SK-N-SH treated with all-trans-retinoic acid at 6 μM for 48 hours (cell line): ENCODE results near the gene ALG1L2.
"Not testable (repeated sequence)": the region's sequence is repeated elsewhere in the genome, so short reads cannot be mapped to it uniquely, and the experiment has no call there.

Experiments used
- ARNTL ChIP-seq: fragments of 450-650 bp; formaldehyde crosslinking; IDR thresholded peaks from 2 replicates; pipeline ENCODE4 v1.5.0; 2020; ENCODE audit warnings: low read depth, mild to moderate bottlenecking, moderate library complexity, borderline replicate concordance
- OSR1 ChIP-seq: fragments of 250-450 bp; sonication (Bioruptor Pico); IDR thresholded peaks from 2 replicates; pipeline ENCODE4 v1.8.0; 2022; ENCODE audit warnings: moderate library complexity, mild to moderate bottlenecking, inconsistent platforms
- TCF4 ChIP-seq: fragments of 250-450 bp; sonication (Bioruptor Pico); IDR thresholded peaks from 2 replicates; pipeline ENCODE4 v1.8.0; 2021; ENCODE audit warnings: mild to moderate bottlenecking, moderate library complexity, borderline replicate concordance
- TOX ChIP-seq: fragments of 250-450 bp; sonication (Bioruptor Pico); IDR thresholded peaks from 2 replicates; pipeline ENCODE4 v1.8.0; 2021; ENCODE audit warnings: mild to moderate bottlenecking, moderate library complexity, borderline replicate concordance
- ZFP3 ChIP-seq: fragments of 250-450 bp; sonication (Bioruptor Pico); IDR thresholded peaks from 2 replicates; pipeline ENCODE4 v1.5.0; 2020; ENCODE audit warnings: mild to moderate bottlenecking, moderate library complexity
- ZFP30 ChIP-seq: fragments of 450-650 bp; formaldehyde crosslinking; IDR thresholded peaks from 2 replicates; pipeline ENCODE4 v1.5.0; 2022; ENCODE audit warnings: mild to moderate bottlenecking, moderate library complexity
- TF ChIP-seq, protein P1 (sequence below): fragments of 250-450 bp; sonication (Bioruptor Pico); IDR thresholded peaks from 2 replicates; pipeline ENCODE4 v1.5.1; 2021; ENCODE audit warnings: mild to moderate bottlenecking, moderate library complexity
- TF ChIP-seq, protein P2 (sequence below): fragments of 250-450 bp; sonication (Bioruptor Pico); IDR thresholded peaks from 2 replicates; pipeline ENCODE4 v1.5.0; 2020; ENCODE audit warnings: mild to moderate bottlenecking, moderate library complexity
- TF ChIP-seq, protein P3 (sequence below): fragments of 250-450 bp; sonication (Bioruptor Pico); IDR thresholded peaks from 2 replicates; pipeline ENCODE4 v1.8.0; 2020; ENCODE audit warnings: mild to moderate bottlenecking, moderate library complexity, borderline replicate concordance
- TF ChIP-seq, protein P4 (sequence below): fragments of 250-450 bp; sonication (Bioruptor Pico); IDR thresholded peaks from 2 replicates; pipeline ENCODE4 v1.8.0; 2021; ENCODE audit warnings: low read depth, mild to moderate bottlenecking, moderate library complexity, borderline replicate concordance
- TF ChIP-seq, protein P5 (sequence below): fragments of 250-450 bp; sonication (Bioruptor Pico); IDR thresholded peaks from 2 replicates; pipeline ENCODE4 v1.5.1; 2020; ENCODE audit warnings: low read depth, mild to moderate bottlenecking, moderate library complexity

DNA sequence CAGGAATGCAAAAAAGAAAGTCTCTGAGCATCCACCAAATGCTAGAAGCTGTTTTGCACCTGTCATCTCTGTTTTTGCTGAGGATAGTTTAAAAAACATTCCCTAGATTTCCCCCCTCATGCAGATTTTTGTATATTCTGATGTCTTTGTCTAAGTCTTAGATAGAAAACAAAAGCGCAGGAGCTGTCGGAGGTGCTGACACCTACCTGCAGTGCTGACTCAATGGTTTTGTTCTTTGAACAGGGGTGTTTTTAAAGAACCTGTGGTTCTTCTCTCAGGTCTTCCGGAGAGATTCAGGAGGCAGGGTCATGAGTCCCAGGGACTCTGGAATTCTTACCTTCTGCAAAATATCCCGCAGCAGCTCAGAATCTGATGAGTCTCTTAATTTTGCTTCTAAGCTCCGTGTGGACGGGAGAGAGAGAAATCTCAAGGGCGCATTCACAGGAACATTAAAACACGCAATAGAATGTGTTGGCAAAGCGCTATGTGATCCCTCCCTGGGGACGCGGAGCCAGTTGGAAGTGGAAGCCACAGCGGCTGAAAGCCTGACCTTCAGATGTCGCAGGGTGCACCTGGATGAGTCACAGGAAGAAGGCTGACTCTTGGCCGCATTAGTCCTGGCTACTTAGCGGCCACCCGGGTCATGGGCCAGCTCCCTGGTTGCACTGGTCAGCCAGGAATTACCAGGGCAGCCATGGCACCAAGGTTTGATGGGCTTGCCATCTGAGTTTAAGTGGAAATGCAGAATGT lies 27.4 kb downstream of the ALG1L2 start:
- TF ChIP-seq, protein P1, sequence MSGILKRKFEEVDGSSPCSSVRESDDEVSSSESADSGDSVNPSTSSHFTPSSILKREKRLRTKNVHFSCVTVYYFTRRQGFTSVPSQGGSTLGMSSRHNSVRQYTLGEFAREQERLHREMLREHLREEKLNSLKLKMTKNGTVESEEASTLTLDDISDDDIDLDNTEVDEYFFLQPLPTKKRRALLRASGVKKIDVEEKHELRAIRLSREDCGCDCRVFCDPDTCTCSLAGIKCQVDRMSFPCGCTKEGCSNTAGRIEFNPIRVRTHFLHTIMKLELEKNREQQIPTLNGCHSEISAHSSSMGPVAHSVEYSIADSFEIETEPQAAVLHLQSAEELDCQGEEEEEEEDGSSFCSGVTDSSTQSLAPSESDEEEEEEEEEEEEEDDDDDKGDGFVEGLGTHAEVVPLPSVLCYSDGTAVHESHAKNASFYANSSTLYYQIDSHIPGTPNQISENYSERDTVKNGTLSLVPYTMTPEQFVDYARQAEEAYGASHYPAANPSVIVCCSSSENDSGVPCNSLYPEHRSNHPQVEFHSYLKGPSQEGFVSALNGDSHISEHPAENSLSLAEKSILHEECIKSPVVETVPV (CRISPR knock-in tag), result not testable (repeated sequence)
- TF ChIP-seq OSR1 (CRISPR knock-in tag); ZFP3 (CRISPR knock-in tag); ARNTL (CRISPR knock-in tag); TCF4 (CRISPR knock-in tag); ZFP30; TOX (CRISPR knock-in tag): not testable (repeated sequence)
- TF ChIP-seq, protein P2, sequence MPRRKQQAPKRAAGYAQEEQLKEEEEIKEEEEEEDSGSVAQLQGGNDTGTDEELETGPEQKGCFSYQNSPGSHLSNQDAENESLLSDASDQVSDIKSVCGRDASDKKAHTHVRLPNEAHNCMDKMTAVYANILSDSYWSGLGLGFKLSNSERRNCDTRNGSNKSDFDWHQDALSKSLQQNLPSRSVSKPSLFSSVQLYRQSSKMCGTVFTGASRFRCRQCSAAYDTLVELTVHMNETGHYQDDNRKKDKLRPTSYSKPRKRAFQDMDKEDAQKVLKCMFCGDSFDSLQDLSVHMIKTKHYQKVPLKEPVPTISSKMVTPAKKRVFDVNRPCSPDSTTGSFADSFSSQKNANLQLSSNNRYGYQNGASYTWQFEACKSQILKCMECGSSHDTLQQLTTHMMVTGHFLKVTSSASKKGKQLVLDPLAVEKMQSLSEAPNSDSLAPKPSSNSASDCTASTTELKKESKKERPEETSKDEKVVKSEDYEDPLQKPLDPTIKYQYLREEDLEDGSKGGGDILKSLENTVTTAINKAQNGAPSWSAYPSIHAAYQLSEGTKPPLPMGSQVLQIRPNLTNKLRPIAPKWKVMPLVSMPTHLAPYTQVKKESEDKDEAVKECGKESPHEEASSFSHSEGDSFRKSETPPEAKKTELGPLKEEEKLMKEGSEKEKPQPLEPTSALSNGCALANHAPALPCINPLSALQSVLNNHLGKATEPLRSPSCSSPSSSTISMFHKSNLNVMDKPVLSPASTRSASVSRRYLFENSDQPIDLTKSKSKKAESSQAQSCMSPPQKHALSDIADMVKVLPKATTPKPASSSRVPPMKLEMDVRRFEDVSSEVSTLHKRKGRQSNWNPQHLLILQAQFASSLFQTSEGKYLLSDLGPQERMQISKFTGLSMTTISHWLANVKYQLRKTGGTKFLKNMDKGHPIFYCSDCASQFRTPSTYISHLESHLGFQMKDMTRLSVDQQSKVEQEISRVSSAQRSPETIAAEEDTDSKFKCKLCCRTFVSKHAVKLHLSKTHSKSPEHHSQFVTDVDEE (CRISPR knock-in tag), result not testable (repeated sequence)
- TF ChIP-seq, protein P3, sequence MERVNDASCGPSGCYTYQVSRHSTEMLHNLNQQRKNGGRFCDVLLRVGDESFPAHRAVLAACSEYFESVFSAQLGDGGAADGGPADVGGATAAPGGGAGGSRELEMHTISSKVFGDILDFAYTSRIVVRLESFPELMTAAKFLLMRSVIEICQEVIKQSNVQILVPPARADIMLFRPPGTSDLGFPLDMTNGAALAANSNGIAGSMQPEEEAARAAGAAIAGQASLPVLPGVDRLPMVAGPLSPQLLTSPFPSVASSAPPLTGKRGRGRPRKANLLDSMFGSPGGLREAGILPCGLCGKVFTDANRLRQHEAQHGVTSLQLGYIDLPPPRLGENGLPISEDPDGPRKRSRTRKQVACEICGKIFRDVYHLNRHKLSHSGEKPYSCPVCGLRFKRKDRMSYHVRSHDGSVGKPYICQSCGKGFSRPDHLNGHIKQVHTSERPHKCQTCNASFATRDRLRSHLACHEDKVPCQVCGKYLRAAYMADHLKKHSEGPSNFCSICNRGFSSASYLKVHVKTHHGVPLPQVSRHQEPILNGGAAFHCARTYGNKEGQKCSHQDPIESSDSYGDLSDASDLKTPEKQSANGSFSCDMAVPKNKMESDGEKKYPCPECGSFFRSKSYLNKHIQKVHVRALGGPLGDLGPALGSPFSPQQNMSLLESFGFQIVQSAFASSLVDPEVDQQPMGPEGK, result not testable (repeated sequence)
- TF ChIP-seq, protein P4, sequence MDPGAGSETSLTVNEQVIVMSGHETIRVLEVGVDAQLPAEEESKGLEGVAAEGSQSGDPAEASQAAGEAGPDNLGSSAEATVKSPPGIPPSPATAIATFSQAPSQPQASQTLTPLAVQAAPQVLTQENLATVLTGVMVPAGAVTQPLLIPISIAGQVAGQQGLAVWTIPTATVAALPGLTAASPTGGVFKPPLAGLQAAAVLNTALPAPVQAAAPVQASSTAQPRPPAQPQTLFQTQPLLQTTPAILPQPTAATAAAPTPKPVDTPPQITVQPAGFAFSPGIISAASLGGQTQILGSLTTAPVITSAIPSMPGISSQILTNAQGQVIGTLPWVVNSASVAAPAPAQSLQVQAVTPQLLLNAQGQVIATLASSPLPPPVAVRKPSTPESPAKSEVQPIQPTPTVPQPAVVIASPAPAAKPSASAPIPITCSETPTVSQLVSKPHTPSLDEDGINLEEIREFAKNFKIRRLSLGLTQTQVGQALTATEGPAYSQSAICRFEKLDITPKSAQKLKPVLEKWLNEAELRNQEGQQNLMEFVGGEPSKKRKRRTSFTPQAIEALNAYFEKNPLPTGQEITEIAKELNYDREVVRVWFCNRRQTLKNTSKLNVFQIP, result not testable (repeated sequence)
- TF ChIP-seq, protein P5, sequence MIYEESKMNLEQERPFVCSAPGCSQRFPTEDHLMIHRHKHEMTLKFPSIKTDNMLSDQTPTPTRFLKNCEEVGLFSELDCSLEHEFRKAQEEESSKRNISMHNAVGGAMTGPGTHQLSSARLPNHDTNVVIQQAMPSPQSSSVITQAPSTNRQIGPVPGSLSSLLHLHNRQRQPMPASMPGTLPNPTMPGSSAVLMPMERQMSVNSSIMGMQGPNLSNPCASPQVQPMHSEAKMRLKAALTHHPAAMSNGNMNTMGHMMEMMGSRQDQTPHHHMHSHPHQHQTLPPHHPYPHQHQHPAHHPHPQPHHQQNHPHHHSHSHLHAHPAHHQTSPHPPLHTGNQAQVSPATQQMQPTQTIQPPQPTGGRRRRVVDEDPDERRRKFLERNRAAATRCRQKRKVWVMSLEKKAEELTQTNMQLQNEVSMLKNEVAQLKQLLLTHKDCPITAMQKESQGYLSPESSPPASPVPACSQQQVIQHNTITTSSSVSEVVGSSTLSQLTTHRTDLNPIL, result not testable (repeated sequence)
